Panc1 (cell line): ENCODE data around the gene GGN.

Source experiments
- CTCF ChIP-seq: fragments of 450-650 bp; IDR thresholded peaks from 2 replicates; pipeline ENCODE4 v1.5.1; 2017; ENCODE audit warnings: mild to moderate bottlenecking
- SIN3A ChIP-seq: IDR thresholded peaks from 2 replicates; pipeline ENCODE4 v1.6.1; 2012; ENCODE audit warnings: low read depth, mild to moderate bottlenecking, low read length, moderate library complexity, borderline replicate concordance; ENCODE audit not compliant: insufficient read depth
- TCF7L2 ChIP-seq: IDR thresholded peaks from 2 replicates; pipeline ENCODE4 v1.6.1; 2011; ENCODE audit warnings: mild to moderate bottlenecking, low read depth, low read length, inconsistent platforms

DNA sequence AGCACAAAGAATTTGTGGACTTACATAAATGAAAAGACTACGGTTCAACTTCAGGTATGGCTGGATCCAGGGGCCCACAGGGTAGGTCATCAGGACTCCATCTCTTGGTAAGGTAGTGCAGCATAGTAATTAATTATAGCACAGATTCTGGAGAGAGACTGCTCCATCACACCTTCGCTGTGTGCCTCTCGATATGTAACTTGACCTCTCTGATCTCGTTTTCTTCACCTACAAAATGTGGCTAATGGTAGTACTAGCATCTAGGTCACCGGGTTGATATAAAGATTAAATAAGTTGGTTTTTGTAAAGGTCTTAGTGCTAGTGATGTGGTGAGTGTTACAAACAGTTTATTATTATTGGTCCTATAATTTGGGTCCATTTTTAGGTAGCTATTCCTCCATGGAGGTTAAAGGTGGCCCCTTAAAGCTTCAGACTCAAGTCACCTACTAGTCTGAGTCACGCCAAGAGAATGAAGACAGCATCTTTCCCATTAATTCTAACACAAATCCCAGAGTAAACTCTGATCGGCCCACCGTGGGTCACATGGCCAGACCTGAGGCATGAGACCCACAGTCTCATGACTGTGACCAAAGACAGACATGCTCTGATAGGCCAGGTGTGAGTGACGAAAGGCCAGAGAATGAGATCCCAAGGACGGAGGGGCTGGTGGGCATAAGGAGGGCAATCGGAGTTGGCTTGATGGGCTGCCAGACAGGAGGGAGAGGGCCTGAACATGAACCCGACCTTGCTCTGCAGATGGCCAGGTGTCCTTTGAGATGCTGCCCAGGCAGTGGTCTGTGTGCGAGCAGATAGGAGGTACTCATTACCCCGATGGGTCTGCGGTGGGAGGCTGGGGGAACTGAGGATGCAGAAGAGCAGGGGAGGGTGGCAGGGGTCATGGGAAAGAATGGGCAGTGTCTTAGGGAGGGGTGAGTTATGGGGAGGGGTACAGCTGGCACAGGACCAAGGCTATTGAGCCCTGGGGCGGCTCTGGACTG, 31.8 kb downstream of the GGN start:
- no peak for TF ChIP-seq CTCF
- no peak for TF ChIP-seq TCF7L2
- no peak for TF ChIP-seq SIN3A
